ENCODE data around the gene CYP8B1.

- TF ChIP-seq TARDBP (IDR thresholded peaks at IDR 0.05) (no peak), FOXA1 (IDR thresholded peaks at IDR 0.05) (no peak), FOXK2 (IDR thresholded peaks at IDR 0.05) (no peak), ELF4 (IDR thresholded peaks at IDR 0.05) (no peak), ARNT (IDR thresholded peaks at IDR 0.05) (no peak), SUZ12 (IDR thresholded peaks at IDR 0.05) (no peak), PKNOX1 (IDR thresholded peaks at IDR 0.05) (no peak)
Measured at GRCh38 chr3:42847731-42848130, 27.9 kb downstream of the CYP8B1 start.
